ENCODE data around the gene TMEM229B.

The TMEM229B gene

GRCh38 chr14:67524634-67524963, 36.1 kb upstream of the TMEM229B start:
- TF ChIP-seq CTCF (IDR thresholded peaks at IDR 0.05; ENCODE audit: borderline replicate concordance, insufficient read depth, low read depth, low read length): no peak

GRCh38 chr14:67523764-67524633, 35.5 kb upstream of the TMEM229B start:
- no peak for TF ChIP-seq CTCF (IDR thresholded peaks at IDR 0.05; ENCODE audit: borderline replicate concordance, insufficient read depth, low read depth, low read length)
- H3K4me3 ChIP-seq (ENCODE audit: low read depth, low read length): no peak overlapping the region

More at GRCh38 chr14:67524634-67524963, 36.1 kb upstream of the TMEM229B start:
- H3K4me3 ChIP-seq (ENCODE audit: low read depth, low read length): no peak overlapping the region

- no peak for TF ChIP-seq CTCF (IDR thresholded peaks at IDR 0.05; ENCODE audit: borderline replicate concordance, insufficient read depth, low read depth, low read length)
- H3K4me3 ChIP-seq (ENCODE audit: low read depth, low read length): no peak overlapping the region
These were observed 33.7 kb upstream of the TMEM229B start for GRCh38 chr14:67522270-67522669.

DNA sequence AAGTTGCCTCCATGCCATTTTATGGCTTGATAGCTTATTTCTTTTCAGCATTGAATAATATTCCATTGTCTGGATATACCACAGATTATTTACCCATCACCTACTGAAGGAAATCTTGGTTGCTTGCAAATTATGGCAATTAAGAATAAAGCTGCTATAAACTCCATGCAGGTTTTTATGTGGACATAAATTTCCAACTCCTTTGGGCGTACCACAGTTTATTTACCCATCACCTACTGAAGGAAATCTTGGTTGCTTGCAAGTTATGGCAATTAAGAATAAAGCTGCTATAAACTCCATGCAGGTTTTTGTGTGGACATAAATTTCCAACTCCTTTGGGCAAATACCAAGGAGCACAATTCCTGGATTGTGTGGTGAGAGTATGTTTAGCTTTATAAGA, 32.0 kb upstream of the TMEM229B start:
- no peak for TF ChIP-seq CTCF (IDR thresholded peaks at IDR 0.05; ENCODE audit: borderline replicate concordance, insufficient read depth, low read depth, low read length)
- no peak overlapping the region for H3K4me3 ChIP-seq (ENCODE audit: low read depth, low read length)

- H3K4me3 ChIP-seq (ENCODE audit: low read depth, low read length): no peak overlapping the region
- no peak for TF ChIP-seq CTCF (IDR thresholded peaks at IDR 0.05; ENCODE audit: borderline replicate concordance, insufficient read depth, low read depth, low read length)
These were observed 30.9 kb upstream of the TMEM229B start for GRCh38 chr14:67519406-67519805.

DNA sequence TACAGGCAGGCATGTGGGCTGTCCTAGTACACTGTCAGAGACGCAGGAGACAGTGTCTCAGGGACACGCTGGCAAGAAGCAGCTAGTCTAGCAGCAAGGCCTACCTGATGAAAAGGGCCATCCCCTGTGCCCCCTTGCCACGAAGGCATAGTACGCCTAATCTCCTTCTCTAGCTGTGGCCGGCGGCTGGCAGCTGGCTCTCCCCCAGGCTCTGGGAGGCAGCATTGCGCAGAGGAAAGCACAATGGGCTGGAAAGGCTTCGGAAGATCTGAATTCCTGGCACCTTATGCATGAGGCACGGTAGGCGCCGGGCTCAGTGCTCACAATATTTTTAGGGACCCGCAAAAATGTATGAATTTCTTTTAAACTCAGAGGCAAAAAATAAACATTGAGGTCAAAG, 28.6 kb upstream of the TMEM229B start:
- TF ChIP-seq CTCF (IDR thresholded peaks at IDR 0.05; ENCODE audit: borderline replicate concordance, insufficient read depth, low read depth, low read length): no peak
- no peak overlapping the region for H3K4me3 ChIP-seq (ENCODE audit: low read depth, low read length)

DNA sequence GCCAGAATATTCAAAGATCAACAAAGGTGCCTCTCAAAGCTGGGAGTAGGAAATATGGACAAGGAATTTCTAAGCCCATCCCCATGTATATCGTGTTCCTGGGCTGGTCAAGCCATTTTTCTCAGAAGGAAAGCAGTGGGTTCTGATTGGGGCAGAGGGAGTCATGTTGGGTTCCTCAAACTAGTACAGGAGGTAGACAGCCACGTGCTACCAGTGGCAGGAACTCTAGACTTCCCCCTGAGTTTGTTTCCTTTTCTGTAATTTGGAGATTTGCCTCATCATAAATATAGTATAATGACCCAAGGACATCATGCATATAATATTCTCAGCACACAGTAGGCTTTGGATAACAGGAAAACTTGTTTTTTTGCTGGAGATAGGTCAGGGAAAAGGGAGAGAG, 28.2 kb upstream of the TMEM229B start:
- TF ChIP-seq CTCF (IDR thresholded peaks at IDR 0.05; ENCODE audit: borderline replicate concordance, insufficient read depth, low read depth, low read length): no peak
- H3K4me3 ChIP-seq (ENCODE audit: low read depth, low read length): no peak overlapping the region
